Neural cell (in vitro differentiated cells): ENCODE measurements around the gene NHSL1. TPM values are rescaled to one million over a fixed set of nuclear protein-coding genes. Genes with fewer than 3 reads are reported as not detected.

Source experiments
- H2AFZ ChIP-seq: fragments of 200-600, 300-800 bp; sonication (generic), shearing (Covaris generic); 2 replicates; pipeline ENCODE4 v1.6.0; 2014; ENCODE audit warnings: low read depth, mild to moderate bottlenecking, antibody characterized with exemption, low read length, moderate library complexity
- H3F3A ChIP-seq: fragments of 200-600 bp; shearing (Covaris generic); 2 replicates; pipeline ENCODE4 v1.6.1; 2016; ENCODE audit warnings: mild to moderate bottlenecking, moderate library complexity, mixed read lengths, antibody characterized with exemption, low read length; ENCODE audit not compliant: insufficient read depth, poor library complexity, severe bottlenecking
- H3K27ac ChIP-seq: fragments of 200-600, 300-800 bp; sonication (generic), shearing (Covaris generic); 2 replicates; pipeline ENCODE4 v1.5.1; 2014; ENCODE audit warnings: mild to moderate bottlenecking, low read length, moderate library complexity
- H3K27me3 ChIP-seq: fragments of 300-800, 200-600 bp; sonication (generic), shearing (Covaris generic); 2 replicates; pipeline ENCODE4 v1.6.0; 2014; ENCODE audit warnings: mild to moderate bottlenecking, low read depth, low read length, moderate library complexity; ENCODE audit not compliant: insufficient read depth
- H3K36me3 ChIP-seq: fragments of 300-800, 200-600 bp; sonication (generic), shearing (Covaris generic); 2 replicates; pipeline ENCODE4 v1.5.1; 2014; ENCODE audit warnings: mild to moderate bottlenecking, antibody characterized with exemption, low read length, moderate library complexity; ENCODE audit not compliant: insufficient read depth
- H3K4me2 ChIP-seq: fragments of 300-800, 200-600 bp; sonication (generic), shearing (Covaris generic); 2 replicates; pipeline ENCODE4 v1.6.0; 2014; ENCODE audit warnings: mild to moderate bottlenecking, low read length
- H3K4me3 ChIP-seq: fragments of 300-800, 200-600 bp; sonication (generic), shearing (Covaris generic); 2 replicates; pipeline ENCODE4 v1.5.1; 2014; ENCODE audit warnings: mild to moderate bottlenecking, low read length, moderate library complexity
- H3K79me2 ChIP-seq: fragments of 200-600 bp; shearing (Covaris generic); replicated peaks from 2 replicates; pipeline ENCODE4 v1.6.0; 2014; ENCODE audit warnings: mild to moderate bottlenecking, low read length, moderate library complexity; ENCODE audit not compliant: insufficient read depth
- H3K9ac ChIP-seq: fragments of 300-800, 200-600 bp; sonication (generic), shearing (Covaris generic); 2 replicates; pipeline ENCODE4 v1.6.1; 2016; ENCODE audit warnings: mild to moderate bottlenecking, low read length, mixed read lengths
- H3K9me2 ChIP-seq: fragments of 200-600 bp; shearing (Covaris generic); 2 replicates; pipeline ENCODE4 v1.6.1; 2016; ENCODE audit warnings: mild to moderate bottlenecking, low read length, mixed read lengths; ENCODE audit not compliant: insufficient read depth
- H3K9me3 ChIP-seq: fragments of 200-600, 300-800 bp; sonication (generic), shearing (Covaris generic); 2 replicates; pipeline ENCODE4 v1.6.1; 2016; ENCODE audit warnings: mild to moderate bottlenecking, mixed run types, low read length, moderate library complexity, mixed read lengths
- H4K20me1 ChIP-seq: fragments of 200-600 bp; shearing (Covaris generic); 2 replicates; pipeline ENCODE4 v1.6.1; 2016; ENCODE audit warnings: mild to moderate bottlenecking, mixed run types; ENCODE audit not compliant: insufficient read depth
- EP300 ChIP-seq: fragments of 450-650 bp; conservative IDR thresholded peaks from 2 replicates; pipeline ENCODE4 v1.6.1; 2014; ENCODE audit warnings: antibody characterized with exemption, mild to moderate bottlenecking, moderate library complexity; ENCODE audit not compliant: poor library complexity, severe bottlenecking
- EZH2 ChIP-seq: fragments of 200-600, 300-800 bp; shearing (Covaris generic), sonication (generic); IDR thresholded peaks from 2 replicates; pipeline ENCODE4 v1.6.1; 2014; ENCODE audit warnings: antibody characterized with exemption, low read length, borderline replicate concordance, mild to moderate bottlenecking; ENCODE audit not compliant: insufficient read depth, poor library complexity, severe bottlenecking
- MXI1 ChIP-seq: fragments of 450-650 bp; conservative IDR thresholded peaks from 2 replicates; pipeline ENCODE4 v1.6.1; 2014; ENCODE audit warnings: antibody characterized with exemption, mild to moderate bottlenecking; ENCODE audit not compliant: poor library complexity, severe bottlenecking
- POLR2AphosphoS5 ChIP-seq: IDR thresholded peaks from 2 replicates; pipeline ENCODE4 v1.6.1; 2012
- RAD21 ChIP-seq: fragments of 450-650 bp; conservative IDR thresholded peaks from 2 replicates; pipeline ENCODE4 v1.6.1; 2014; ENCODE audit warnings: antibody characterized with exemption, mild to moderate bottlenecking, moderate library complexity
- SMC3 ChIP-seq: fragments of 450-650 bp; conservative IDR thresholded peaks from 2 replicates; pipeline ENCODE4 v1.6.1; 2014; ENCODE audit warnings: antibody characterized with exemption, mild to moderate bottlenecking, moderate library complexity; ENCODE audit not compliant: poor library complexity
- TAF1 ChIP-seq: IDR thresholded peaks from 2 replicates; pipeline ENCODE4 v1.6.1; 2012; ENCODE audit warnings: low read depth
- polyA plus RNA-seq: library from polyadenylated mRNA; depleted of rRNA; stranded (reverse); fragments of >200 nt; gene quantifications from 2 replicates; pipeline ENCODE4 v1.2.3, GENCODE V29; 2014
- TF ChIP-seq, protein P1 (sequence below): fragments of 450-650 bp; IDR thresholded peaks from 2 replicates; pipeline ENCODE4 v1.5.1; 2014; ENCODE audit warnings: antibody characterized with exemption, mild to moderate bottlenecking, moderate library complexity; ENCODE audit not compliant: poor library complexity, severe bottlenecking
- TF ChIP-seq, protein P2 (sequence below): IDR thresholded peaks from 2 replicates; pipeline ENCODE4 v1.6.1; 2012; ENCODE audit warnings: borderline replicate concordance

NHSL1 gene
- polyA plus RNA-seq, 1 donor from 2014 or later = 2.4 TPM

DNA sequence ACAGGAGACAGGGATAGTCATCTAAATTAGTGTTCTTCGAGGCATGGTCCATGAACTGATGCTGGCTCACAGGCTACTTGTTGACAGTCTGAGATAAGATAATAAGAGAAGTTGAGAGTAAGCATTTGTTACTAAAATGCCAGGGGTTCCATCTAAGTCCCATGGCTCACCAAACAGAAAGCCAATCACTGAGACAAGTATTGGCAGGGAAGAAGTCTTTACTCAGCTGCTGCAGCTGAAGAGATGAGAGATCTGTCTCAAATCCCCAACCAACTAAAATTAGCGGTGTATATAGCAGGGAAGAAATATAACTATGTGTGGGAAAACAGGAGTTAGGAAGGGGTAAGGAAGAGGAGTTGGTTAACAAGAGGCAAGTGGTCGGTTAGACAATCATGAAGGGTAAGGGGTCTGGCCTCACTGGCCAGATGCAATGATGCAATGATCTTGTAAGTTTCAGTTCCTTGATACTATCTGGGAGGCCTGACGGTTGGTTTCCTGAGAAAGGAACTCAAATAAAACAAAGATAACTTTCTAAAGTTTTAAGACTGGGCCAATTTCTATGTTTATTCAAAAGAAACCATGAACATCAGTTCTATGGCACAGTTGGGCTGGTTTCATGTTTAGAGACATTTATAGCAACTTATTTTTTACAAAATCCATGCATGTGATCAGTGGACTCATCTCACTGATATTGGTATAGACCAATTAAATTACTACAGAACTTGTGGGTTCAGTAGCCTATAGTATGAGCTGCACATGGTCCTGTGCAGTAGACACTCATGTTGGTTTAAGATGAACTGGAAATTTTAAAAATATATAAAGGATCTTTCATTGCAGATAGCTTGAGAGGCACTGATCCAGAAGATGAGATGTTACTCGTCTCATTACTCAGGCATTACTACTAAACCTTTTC, 105.2 kb downstream of the NHSL1 start:
- no peak overlapping the region for H3K27ac ChIP-seq
- H3K9ac ChIP-seq = no peak overlapping the region
- no peaks in the 10 kb centered on the region for H3K9me2 ChIP-seq
- no peaks in the 10 kb centered on the region for H3K27me3 ChIP-seq
- TF ChIP-seq EZH2 (no peak), MXI1 (no peak)
- H2AFZ ChIP-seq = no peak overlapping the region
- H3K4me2 ChIP-seq = no peak overlapping the region
- H3K4me3 ChIP-seq = no peak overlapping the region
- no peaks in the 10 kb centered on the region for H3K9me3 ChIP-seq
- no peaks in the 10 kb centered on the region for H3K79me2 ChIP-seq
- no peaks in the 10 kb centered on the region for H3K36me3 ChIP-seq
- H4K20me1 ChIP-seq = no peaks in the 10 kb centered on the region
- no peaks in the 10 kb centered on the region for H3F3A ChIP-seq

- TF ChIP-seq SMC3 = no peak
- no peak for TF ChIP-seq EZH2
- no peak for TF ChIP-seq MXI1
- TF ChIP-seq, protein P1, sequence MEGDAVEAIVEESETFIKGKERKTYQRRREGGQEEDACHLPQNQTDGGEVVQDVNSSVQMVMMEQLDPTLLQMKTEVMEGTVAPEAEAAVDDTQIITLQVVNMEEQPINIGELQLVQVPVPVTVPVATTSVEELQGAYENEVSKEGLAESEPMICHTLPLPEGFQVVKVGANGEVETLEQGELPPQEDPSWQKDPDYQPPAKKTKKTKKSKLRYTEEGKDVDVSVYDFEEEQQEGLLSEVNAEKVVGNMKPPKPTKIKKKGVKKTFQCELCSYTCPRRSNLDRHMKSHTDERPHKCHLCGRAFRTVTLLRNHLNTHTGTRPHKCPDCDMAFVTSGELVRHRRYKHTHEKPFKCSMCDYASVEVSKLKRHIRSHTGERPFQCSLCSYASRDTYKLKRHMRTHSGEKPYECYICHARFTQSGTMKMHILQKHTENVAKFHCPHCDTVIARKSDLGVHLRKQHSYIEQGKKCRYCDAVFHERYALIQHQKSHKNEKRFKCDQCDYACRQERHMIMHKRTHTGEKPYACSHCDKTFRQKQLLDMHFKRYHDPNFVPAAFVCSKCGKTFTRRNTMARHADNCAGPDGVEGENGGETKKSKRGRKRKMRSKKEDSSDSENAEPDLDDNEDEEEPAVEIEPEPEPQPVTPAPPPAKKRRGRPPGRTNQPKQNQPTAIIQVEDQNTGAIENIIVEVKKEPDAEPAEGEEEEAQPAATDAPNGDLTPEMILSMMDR = no peak
- no peak for TF ChIP-seq RAD21
- TF ChIP-seq POLR2AphosphoS5 = no peak
- TF ChIP-seq, protein P2, sequence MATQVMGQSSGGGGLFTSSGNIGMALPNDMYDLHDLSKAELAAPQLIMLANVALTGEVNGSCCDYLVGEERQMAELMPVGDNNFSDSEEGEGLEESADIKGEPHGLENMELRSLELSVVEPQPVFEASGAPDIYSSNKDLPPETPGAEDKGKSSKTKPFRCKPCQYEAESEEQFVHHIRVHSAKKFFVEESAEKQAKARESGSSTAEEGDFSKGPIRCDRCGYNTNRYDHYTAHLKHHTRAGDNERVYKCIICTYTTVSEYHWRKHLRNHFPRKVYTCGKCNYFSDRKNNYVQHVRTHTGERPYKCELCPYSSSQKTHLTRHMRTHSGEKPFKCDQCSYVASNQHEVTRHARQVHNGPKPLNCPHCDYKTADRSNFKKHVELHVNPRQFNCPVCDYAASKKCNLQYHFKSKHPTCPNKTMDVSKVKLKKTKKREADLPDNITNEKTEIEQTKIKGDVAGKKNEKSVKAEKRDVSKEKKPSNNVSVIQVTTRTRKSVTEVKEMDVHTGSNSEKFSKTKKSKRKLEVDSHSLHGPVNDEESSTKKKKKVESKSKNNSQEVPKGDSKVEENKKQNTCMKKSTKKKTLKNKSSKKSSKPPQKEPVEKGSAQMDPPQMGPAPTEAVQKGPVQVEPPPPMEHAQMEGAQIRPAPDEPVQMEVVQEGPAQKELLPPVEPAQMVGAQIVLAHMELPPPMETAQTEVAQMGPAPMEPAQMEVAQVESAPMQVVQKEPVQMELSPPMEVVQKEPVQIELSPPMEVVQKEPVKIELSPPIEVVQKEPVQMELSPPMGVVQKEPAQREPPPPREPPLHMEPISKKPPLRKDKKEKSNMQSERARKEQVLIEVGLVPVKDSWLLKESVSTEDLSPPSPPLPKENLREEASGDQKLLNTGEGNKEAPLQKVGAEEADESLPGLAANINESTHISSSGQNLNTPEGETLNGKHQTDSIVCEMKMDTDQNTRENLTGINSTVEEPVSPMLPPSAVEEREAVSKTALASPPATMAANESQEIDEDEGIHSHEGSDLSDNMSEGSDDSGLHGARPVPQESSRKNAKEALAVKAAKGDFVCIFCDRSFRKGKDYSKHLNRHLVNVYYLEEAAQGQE = no peak
- TF ChIP-seq TAF1 = no peak
- TF ChIP-seq EP300 = no peak
- H3K9me2 ChIP-seq = no peaks in the 10 kb centered on the region
Observed at GRCh38 chr6:138389551-138389950, 109.7 kb downstream of the NHSL1 start.

More at GRCh38 chr6:138389551-138389950, 109.7 kb downstream of the NHSL1 start:
- H3K4me3 ChIP-seq = no peak overlapping the region
- no peak overlapping the region for H3K27ac ChIP-seq
- H2AFZ ChIP-seq = no peak overlapping the region
- H3K9me3 ChIP-seq = no peaks in the 10 kb centered on the region
- no peaks in the 10 kb centered on the region for H3K27me3 ChIP-seq
- no peaks in the 10 kb centered on the region for H3K36me3 ChIP-seq
- no peaks in the 10 kb centered on the region for H3F3A ChIP-seq
- no peaks in the 10 kb centered on the region for H3K79me2 ChIP-seq
- no peaks in the 10 kb centered on the region for H4K20me1 ChIP-seq
- H3K4me2 ChIP-seq = no peak overlapping the region
- H3K9ac ChIP-seq = no peak overlapping the region
